Epithelial cell of proximal tubule (primary cell): ENCODE data around the gene CTRB1. TPM values are rescaled to one million over a fixed set of nuclear protein-coding genes. Genes with fewer than 3 reads are reported as not detected.
"Not testable (repeated sequence)": the region's sequence is repeated elsewhere in the genome, so short reads cannot be mapped to it uniquely, and the experiment has no call there.

ENCODE experiments used
- DNase-seq: peaks from one replicate; pipeline ENCODE4 v3.0.0-alpha.2; 2011; ENCODE audit warnings: low read depth
- H3K4me3 ChIP-seq: 2 replicates; pipeline ENCODE4 v1.5.1; 2011; ENCODE audit warnings: low read depth, mild to moderate bottlenecking, low read length
- total RNA-seq: library from RNA; depleted of rRNA; stranded (reverse); fragments of >200 nt; gene quantifications from 2 replicates; pipeline ENCODE4 v1.2.3, GENCODE V29; 2015
- TF ChIP-seq, protein P1 (sequence below): conservative IDR thresholded peaks from 2 replicates; pipeline ENCODE4 v1.5.1; 2012; ENCODE audit warnings: low read depth, mild to moderate bottlenecking, low read length

The CTRB1 gene
- total RNA-seq, 1 donor from 2014 or later, result not detected

DNA sequence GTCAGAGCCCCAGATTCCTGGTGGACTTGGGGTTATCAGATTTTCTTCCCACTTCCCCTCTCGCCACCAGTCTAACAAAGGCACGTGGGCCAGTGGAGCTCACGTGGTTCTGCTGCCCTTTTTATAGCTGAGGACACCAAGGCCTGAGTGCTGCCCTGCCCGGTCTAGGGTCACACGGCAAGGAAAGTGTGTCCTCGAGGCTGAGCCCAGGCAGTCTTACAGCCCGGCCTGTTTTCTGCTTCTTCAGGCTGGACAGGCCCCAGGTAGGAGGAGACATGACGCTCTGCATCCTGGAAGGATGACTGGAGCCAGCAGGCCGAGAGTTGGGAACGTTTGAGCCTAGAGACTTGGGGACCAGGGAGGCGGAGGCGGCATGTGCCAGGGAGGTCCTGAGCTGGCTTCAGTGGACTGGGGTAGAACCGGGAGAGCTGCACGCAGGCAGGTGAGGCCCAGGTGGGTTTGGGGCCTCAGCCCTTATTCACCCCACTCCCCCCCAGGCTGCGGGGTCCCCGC, 3.5 kb downstream of the CTRB1 start:
- no peak for DNase-seq
- TF ChIP-seq, protein P1, sequence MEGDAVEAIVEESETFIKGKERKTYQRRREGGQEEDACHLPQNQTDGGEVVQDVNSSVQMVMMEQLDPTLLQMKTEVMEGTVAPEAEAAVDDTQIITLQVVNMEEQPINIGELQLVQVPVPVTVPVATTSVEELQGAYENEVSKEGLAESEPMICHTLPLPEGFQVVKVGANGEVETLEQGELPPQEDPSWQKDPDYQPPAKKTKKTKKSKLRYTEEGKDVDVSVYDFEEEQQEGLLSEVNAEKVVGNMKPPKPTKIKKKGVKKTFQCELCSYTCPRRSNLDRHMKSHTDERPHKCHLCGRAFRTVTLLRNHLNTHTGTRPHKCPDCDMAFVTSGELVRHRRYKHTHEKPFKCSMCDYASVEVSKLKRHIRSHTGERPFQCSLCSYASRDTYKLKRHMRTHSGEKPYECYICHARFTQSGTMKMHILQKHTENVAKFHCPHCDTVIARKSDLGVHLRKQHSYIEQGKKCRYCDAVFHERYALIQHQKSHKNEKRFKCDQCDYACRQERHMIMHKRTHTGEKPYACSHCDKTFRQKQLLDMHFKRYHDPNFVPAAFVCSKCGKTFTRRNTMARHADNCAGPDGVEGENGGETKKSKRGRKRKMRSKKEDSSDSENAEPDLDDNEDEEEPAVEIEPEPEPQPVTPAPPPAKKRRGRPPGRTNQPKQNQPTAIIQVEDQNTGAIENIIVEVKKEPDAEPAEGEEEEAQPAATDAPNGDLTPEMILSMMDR, result no peak
- no peak overlapping the region for H3K4me3 ChIP-seq

DNA sequence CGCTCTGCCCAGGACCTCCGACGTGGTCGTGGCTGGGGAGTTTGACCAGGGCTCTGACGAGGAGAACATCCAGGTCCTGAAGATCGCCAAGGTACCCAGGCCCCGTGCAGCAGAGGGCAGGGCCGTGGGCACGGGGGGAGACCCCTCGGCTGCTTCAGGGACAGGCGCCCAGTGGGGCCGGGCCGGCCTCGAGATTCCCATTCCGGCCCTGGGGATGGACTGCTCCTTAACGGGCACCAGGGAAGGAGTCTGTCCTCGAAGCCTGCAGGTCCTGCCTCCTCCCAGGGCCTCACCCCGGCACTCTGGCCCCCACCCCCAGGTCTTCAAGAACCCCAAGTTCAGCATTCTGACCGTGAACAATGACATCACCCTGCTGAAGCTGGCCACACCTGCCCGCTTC, 4.3 kb downstream of the CTRB1 start:
- H3K4me3 ChIP-seq, DNase-seq: not testable (repeated sequence)

DNA sequence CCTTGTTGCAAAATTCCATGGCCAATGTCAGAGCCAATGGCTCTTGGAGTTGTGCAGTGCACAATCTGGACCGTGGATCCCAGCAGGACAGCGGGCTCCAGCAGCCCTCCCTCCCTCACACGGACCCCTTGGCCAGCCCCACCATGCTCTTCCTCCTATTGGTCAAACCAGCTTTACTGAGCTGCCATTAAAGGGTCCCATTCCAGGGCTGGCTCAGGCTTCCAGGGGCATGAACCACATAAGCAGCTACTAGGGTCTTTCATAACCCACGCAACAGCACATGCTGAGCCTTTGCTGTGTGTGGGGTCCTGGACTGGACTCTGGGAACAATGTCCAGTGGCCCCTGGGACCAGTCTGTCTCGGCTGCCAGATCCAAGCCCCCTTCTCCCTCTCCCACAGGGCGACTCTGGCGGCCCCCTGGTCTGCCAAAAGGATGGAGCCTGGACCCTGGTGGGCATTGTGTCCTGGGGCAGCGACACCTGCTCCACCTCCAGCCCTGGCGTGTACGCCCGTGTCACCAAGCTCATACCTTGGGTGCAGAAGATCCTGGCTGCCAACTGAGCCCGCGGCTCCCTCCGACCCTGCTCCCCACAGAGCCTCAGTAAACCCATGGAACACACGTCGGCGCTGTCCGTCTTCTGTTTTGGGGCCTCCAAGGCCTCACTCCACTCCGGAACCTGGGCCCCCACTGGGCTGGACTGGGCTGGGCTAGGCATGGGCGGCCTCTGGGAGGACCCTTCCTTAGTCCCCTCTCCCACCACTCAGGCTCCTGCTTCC, 5.7 kb downstream of the CTRB1 start:
- DNase-seq, result no peak
- no peak overlapping the region for H3K4me3 ChIP-seq
- TF ChIP-seq, protein P1, result no peak

DNA sequence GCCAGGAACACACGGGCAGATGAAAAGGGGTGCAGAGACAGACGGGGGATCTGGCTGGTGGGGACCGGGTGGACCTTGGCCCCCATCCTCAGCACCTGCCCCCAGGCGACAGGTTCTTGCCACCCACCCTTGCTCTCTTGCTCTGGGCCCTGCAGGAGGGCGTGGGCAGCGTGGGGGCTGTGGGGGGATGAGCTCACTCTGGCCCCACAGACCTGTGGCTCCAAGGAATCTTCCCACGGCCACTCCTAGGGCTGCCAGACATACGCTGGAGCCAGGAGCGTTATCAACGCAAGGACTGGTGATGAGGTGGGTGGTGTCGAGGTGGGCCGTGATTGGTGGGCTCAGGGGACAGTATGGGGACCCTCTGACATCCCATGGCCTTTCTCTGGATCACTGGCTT, 6.3 kb downstream of the CTRB1 start:
- H3K4me3 ChIP-seq, result no peak overlapping the region
- TF ChIP-seq, protein P1, result no peak
- no peak for DNase-seq

DNA sequence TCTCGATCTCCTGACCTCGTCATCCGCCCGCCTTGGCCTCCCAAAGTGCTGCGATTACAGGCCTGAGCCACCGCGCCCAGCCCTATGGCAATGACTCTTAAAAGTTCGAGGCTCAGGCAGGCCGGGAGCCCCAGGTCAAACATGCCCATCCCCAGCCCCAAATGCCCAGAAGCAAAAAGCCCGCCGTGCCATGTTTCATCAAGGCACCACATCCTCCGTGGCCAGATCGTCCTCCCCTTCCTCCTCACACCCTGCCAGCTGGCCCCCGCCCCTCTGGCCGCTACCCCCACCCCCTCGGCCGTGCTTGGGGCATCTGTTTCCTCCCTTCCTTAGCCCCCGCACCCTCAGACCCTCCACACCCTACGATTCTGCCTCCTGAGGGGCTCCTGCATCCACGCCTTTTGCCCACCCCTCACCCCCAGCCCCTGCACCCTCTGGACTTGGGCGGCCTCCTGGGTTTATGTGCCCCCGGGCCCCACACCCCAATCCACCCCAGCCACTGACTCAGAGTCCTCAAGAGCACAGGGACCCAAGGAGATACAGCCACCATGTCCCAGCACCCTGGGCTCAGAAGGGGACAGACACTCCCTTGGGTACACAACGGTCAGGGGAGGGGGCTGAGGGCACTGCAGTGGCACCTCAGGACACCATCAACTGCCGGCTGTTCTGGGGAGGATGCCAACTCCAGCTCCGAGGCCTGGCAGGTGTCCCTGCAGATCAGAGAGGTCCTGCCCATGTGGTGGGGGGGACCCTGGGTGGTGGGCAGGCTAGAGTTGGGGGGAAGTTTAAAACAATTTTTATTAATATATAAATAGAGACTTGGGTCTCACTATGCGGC, 7.1 kb downstream of the CTRB1 start:
- no peak for DNase-seq
- TF ChIP-seq, protein P1, result no peak

DNA sequence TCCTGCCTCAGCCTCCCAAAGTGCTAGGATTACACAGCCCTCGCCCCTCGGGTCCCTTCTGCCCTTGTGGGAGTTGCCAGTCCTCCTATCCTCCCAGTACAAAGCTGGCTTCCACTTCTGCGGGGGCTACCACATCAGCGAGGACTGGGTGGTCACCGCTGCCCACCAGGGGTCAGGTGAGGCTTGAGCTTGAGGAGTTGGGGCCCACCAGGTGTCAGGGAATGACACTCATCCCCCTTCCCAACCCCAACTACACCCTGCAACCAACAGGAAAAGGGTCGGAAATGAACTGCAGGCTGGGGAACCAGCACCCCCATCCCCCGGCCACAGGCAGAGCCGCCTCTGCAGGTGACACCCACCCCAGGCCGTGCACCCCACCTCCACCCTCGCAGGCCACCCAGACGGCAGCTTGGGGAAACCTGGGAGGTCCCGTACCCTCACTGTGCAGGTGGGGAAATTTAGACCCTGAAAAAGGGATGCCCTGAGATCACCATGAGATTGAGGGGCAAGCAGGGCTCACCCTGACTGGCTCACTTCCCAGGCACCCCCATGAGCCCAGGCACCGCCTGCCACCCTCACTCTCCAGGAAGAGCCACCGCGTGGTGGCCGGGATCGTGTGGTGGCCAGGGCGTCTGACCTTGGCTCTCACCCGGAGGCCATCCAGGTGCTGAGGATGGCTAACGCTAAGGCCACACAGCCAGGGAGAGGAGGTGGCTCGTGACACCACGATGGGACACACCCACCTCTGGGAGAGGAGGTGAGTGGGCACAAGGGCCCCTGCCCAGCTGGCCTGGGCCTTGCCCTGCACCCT, 8.0 kb downstream of the CTRB1 start:
- TF ChIP-seq, protein P1, result no peak
- DNase-seq, result no peak
- H3K4me3 ChIP-seq, result no peak overlapping the region

More for the DNA sequence above, 7.1 kb downstream of the CTRB1 start:
- H3K4me3 ChIP-seq, result no peak overlapping the region
